HG02763 (cell line): Measurements from ENCODE around the gene DCTPP1.
A peak's percentile ranks its signal among the peaks of the same experiment; 100 is the strongest.
"Not testable (repeated sequence)": the region's sequence is repeated elsewhere in the genome, so short reads cannot be mapped to it uniquely, and the experiment has no call there.

Experiments used
- ATAC-seq: cut with Tn5 transposase; IDR thresholded peaks from one replicate; pipeline ENCODE4 v1.9.1; 2021; ENCODE audit warnings: mild to moderate bottlenecking, moderate library complexity; ENCODE audit not compliant: unreplicated experiment

DCTPP1 gene

DNA sequence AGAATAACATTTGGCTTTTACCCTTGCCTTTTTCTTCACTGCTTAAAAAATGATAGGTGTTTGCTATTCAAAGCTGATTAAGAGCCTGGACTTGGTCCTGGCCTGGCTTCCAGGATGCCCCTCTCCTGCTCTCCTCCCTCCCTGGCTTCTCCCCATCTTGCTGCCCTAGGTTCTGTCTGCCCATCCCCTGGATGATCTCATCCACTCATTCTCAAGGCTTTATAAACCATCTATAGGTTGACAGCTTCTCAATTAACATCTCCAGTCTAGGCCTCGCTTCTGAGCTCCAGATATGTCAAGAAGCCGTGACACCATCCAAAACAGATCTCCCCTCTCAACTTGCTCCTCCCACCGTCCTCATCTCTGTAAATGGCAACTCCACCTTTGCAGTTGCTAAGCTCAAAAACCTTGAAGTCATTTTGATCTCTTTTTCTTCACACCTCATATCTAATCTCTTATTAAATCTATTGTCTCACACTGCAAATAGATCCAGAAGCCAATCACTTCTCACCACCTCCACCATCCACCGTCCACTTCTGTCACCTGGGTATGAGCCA, 13.7 kb downstream of the DCTPP1 start:
- no peak for ATAC-seq

- ATAC-seq: no peak
These were observed 15.7 kb downstream of the DCTPP1 start for GRCh38 chr16:30414159-30414558.

DNA sequence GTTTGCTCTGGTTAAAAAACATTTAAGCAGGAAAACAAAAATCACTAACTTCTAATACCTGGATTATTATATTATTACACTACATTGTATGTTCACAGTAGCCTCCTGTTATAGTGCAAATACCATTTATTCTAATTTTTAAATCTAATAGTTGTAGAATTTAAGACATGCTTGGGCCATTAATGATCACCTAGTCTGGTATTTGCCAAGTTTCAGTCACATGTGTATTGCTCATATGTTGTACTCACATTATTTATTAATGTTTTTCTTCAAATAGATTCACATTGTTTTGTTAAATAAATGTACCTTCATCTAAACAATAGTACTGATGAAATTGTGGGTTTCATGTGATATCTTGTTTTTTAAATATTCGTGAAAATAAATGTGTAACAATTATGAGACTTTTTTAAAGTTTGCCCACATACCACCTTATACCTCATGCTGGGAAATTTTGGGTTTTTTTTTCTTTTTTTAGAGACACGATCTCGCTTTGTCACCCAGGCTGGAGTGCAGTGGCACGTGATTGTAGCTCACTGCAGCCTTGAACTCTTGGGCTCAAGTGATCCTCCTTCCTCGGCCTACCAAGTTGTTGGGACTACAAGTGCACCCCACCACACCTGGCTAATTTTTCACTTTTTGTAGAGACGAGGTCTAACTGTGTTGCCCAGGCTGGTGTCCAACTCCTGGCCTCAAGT, 16.6 kb downstream of the DCTPP1 start:
- ATAC-seq: no peak

- ATAC-seq: peak; percentile 34
These were observed 20.4 kb downstream of the DCTPP1 start for GRCh38 chr16:30409125-30410060.

DNA sequence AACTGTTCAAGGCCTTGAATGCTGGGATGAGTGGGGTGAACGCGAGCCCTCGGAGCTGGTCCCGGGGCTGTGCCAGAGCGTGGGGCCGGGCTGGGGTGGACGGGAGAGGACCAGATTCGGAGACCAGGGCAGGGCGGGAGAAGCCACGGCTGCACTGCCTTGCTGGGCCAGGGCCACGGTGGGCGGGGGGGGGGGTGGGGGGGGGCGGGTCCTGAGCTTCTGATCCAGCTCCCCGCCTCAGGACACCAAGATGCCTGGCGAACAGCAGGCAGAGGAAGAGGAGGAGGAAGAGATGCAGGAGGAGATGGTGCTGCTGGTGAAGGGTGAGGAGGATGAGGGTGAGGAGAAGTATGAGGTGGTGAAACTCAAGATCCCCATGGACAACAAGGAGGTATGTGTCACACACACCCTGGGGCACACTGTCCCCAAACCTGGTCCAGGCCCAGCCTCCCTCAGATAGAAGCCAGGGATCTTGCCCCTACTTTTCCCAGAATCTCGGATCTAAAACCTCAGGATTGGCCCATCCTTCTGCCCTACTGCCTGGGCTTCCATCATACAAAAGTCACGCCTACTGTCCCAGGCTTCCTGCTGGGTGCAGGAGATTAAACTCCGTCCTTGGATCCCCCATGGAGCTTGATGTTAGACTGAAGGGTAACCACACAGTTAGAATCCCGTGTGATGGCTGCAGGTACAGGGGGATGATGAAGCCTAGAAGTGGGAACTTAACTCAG, 21.9 kb downstream of the DCTPP1 start:
- no peak for ATAC-seq

GRCh38 chr16:30407102-30407803, 22.6 kb downstream of the DCTPP1 start, which contains the start of gene ZNF771:
Gene ZNF771, plus strand, starts transcription at chr16:30407606. Its CDS starts 448 bp downstream, at chr16:30408054.
- peak; percentile 76 for ATAC-seq

GRCh38 chr16:30406795-30407101, 23.1 kb downstream of the DCTPP1 start:
- ATAC-seq: no peak

DNA sequence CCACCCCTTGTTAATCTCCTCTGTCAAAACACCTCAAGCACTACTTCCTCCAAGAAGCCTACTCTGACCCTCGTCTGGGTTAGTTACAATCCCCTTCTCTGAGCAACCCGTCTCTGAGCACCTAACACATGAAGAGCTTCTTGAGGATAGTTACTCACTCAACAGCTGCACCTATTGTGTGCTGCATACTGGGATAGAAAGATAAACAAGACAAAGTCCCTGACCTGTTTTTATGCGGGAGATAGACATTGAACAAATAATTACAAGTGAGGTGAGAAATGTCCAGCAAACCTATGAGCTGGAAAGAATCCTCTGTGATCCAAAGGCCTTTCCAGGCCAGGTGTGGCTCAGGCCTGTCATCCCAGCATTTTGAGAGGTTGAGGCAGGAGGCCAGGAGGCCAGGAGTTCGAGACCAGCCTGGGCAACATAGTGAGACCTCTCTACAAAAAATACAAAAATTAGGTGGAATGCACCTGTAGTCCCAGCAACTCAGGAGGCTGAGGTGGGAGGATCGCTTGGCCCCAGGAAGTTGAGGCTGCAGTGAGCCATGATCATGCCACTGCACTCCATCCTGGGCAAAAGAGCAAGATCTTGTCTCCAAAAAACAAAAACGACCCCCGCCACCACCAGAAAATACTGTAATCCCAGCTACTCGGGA, 27.9 kb downstream of the DCTPP1 start:
- no peak for ATAC-seq

- ATAC-seq: no peak
These were observed 30.2 kb downstream of the DCTPP1 start for GRCh38 chr16:30399435-30400186.

DNA sequence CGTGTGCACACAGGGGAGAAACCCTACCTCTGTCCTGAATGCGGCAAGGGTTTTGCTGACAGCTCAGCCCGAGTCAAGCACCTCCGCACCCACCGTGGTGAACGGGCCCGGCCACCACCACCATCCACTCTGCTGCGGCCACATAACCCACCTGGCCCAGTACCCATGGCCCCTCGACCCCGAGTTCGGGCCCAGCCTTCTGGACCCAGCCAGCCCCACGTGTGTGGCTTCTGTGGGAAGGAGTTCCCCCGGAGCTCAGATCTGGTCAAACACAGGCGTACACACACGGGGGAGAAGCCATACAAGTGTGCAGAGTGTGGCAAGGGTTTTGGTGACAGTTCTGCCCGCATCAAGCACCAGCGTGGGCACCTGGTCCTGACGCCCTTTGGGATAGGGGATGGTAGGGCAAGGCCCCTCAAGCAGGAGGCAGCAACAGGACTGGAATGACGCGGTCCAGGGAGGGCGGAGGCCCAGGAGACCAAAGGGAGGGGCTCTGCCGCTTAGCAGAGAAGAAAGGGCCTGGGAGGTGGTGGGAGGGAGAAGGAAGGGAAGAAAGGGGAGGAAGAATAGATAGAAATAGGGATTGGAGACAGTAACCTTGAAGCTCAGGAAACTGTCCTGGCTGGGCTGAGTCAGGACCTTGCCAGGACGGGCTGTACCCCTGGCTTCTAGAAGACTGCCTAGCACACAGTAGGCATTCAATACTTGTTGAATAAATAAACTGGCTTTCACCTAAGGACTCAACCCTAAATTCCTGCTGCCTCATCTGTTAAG, 31.0 kb downstream of the DCTPP1 start:
- ATAC-seq: no peak

- no peak for ATAC-seq
These were observed 31.8 kb downstream of the DCTPP1 start for GRCh38 chr16:30397776-30398660.

- no peak for ATAC-seq
These were observed 32.8 kb downstream of the DCTPP1 start for GRCh38 chr16:30397056-30397455.

DNA sequence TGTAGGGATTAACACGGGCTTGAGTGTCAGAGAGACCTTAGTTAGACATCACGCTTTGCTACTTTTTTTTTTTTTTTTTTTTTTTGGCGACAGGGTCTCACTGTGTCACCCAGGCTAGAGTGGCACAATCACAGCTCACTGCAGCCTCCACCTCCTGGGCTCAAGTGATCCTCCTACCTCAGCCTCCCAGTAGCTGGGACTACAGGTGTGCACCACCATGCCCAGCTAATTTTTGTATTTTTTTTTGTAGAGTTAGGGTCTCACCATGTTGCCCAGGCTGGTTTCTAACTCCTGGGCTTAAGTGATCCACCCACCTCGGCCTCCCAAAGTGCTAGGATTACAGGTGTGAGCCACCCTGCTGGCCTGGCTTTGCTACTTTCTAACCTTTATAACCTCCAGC, 33.2 kb downstream of the DCTPP1 start:
- not testable (repeated sequence) for ATAC-seq

DNA sequence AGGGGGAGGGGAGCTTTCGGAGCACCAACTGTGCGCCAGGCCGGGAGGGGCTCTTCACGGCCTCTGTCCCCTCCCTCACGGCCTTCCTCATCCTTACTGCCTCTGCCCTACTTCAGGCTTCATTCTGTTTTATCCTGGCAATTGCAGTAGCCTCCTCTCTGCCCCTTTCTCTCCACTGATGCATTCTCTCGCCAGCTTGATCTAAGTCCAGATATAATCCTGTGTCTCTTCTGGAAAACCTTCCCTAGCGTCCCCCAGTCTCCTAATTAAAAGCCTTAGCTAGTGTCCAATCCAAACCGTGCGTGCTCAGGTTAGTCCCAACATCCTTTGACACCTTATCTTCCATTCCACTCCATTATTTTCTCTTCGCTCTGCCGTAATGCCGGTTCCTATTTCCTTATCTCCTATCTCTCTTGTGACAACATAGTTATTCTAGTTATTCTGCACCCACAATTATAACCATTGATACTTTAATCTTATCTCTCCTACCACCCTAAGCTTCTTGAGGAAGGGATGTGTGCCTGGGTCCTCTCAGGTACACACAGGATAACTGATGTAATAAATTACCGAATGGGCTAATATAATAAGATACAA, 33.7 kb downstream of the DCTPP1 start:
- ATAC-seq: no peak

DNA sequence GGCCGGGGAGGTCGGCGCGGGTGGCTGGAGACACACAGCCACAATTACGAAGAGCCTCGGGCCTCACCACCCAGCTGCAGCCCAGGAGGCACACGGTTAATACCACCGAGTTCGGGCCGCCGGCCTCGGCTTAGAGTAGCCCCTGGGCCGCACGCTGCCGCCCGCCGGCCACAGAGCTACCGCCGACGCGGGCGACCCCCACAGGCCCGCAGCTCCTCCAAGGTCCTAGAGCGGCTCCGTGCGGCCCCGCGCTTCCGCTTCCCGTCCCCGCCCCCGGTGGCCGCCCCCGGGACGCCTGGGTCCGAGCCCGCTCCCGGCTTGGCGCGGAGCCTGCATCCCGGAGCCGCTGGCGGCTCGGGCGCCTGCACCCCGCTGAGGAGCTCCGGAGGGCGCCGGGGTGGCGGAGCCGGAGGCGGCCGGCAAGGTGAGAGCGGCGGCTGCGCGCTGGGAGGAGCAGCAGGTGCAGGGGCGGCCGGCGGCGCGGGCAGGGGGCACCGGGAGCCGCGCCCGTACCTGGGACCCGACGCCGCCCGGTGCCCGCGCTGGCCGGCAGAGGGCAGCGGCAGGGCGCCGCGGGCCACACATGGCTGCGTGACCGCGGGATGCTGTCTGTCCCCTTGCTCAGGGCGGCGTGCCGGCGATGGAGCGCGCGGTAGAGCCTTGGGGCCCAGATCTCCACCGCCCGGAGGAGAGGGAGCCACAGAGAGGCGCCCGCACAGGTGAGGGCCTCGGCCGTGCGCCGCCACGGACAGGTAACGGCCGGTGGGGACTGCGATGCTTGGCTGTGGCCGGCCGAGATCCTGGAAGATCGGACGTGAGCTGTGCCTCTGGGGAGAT, 34.5 kb downstream of the DCTPP1 start, which contains the start of gene ZNF48:
Gene ZNF48 (plus strand): TSS at position 266 of the 837 bp plus-strand sequence. CDS start 375 bp downstream, at position 641.
- peak; percentile 60 for ATAC-seq

GRCh38 chr16:30394592-30395154, 35.2 kb downstream of the DCTPP1 start:
- no peak for ATAC-seq
